Neural cell (in vitro differentiated cells): Measurements from ENCODE around the gene OPRM1. TPM values are rescaled to one million over a fixed set of nuclear protein-coding genes. Genes with fewer than 3 reads are reported as not detected.

Experiments used
- H2AFZ ChIP-seq: fragments of 200-600, 300-800 bp; sonication (generic), shearing (Covaris generic); 2 replicates; pipeline ENCODE4 v1.6.0; 2014; ENCODE audit warnings: low read depth, mild to moderate bottlenecking, antibody characterized with exemption, low read length, moderate library complexity
- H3F3A ChIP-seq: fragments of 200-600 bp; shearing (Covaris generic); 2 replicates; pipeline ENCODE4 v1.6.1; 2016; ENCODE audit warnings: mild to moderate bottlenecking, moderate library complexity, mixed read lengths, antibody characterized with exemption, low read length; ENCODE audit not compliant: insufficient read depth, poor library complexity, severe bottlenecking
- H3K27ac ChIP-seq: fragments of 200-600, 300-800 bp; sonication (generic), shearing (Covaris generic); 2 replicates; pipeline ENCODE4 v1.5.1; 2014; ENCODE audit warnings: mild to moderate bottlenecking, low read length, moderate library complexity
- H3K27me3 ChIP-seq: fragments of 300-800, 200-600 bp; sonication (generic), shearing (Covaris generic); 2 replicates; pipeline ENCODE4 v1.6.0; 2014; ENCODE audit warnings: mild to moderate bottlenecking, low read depth, low read length, moderate library complexity; ENCODE audit not compliant: insufficient read depth
- H3K36me3 ChIP-seq: fragments of 300-800, 200-600 bp; sonication (generic), shearing (Covaris generic); 2 replicates; pipeline ENCODE4 v1.5.1; 2014; ENCODE audit warnings: mild to moderate bottlenecking, antibody characterized with exemption, low read length, moderate library complexity; ENCODE audit not compliant: insufficient read depth
- H3K4me2 ChIP-seq: fragments of 300-800, 200-600 bp; sonication (generic), shearing (Covaris generic); 2 replicates; pipeline ENCODE4 v1.6.0; 2014; ENCODE audit warnings: mild to moderate bottlenecking, low read length
- H3K4me3 ChIP-seq: fragments of 300-800, 200-600 bp; sonication (generic), shearing (Covaris generic); 2 replicates; pipeline ENCODE4 v1.5.1; 2014; ENCODE audit warnings: mild to moderate bottlenecking, low read length, moderate library complexity
- H3K79me2 ChIP-seq: fragments of 200-600 bp; shearing (Covaris generic); replicated peaks from 2 replicates; pipeline ENCODE4 v1.6.0; 2014; ENCODE audit warnings: mild to moderate bottlenecking, low read length, moderate library complexity; ENCODE audit not compliant: insufficient read depth
- H3K9ac ChIP-seq: fragments of 300-800, 200-600 bp; sonication (generic), shearing (Covaris generic); 2 replicates; pipeline ENCODE4 v1.6.1; 2016; ENCODE audit warnings: mild to moderate bottlenecking, low read length, mixed read lengths
- H3K9me2 ChIP-seq: fragments of 200-600 bp; shearing (Covaris generic); 2 replicates; pipeline ENCODE4 v1.6.1; 2016; ENCODE audit warnings: mild to moderate bottlenecking, low read length, mixed read lengths; ENCODE audit not compliant: insufficient read depth
- H3K9me3 ChIP-seq: fragments of 200-600, 300-800 bp; sonication (generic), shearing (Covaris generic); 2 replicates; pipeline ENCODE4 v1.6.1; 2016; ENCODE audit warnings: mild to moderate bottlenecking, mixed run types, low read length, moderate library complexity, mixed read lengths
- H4K20me1 ChIP-seq: fragments of 200-600 bp; shearing (Covaris generic); 2 replicates; pipeline ENCODE4 v1.6.1; 2016; ENCODE audit warnings: mild to moderate bottlenecking, mixed run types; ENCODE audit not compliant: insufficient read depth
- EP300 ChIP-seq: fragments of 450-650 bp; conservative IDR thresholded peaks from 2 replicates; pipeline ENCODE4 v1.6.1; 2014; ENCODE audit warnings: antibody characterized with exemption, mild to moderate bottlenecking, moderate library complexity; ENCODE audit not compliant: poor library complexity, severe bottlenecking
- EZH2 ChIP-seq: fragments of 200-600, 300-800 bp; shearing (Covaris generic), sonication (generic); IDR thresholded peaks from 2 replicates; pipeline ENCODE4 v1.6.1; 2014; ENCODE audit warnings: antibody characterized with exemption, low read length, borderline replicate concordance, mild to moderate bottlenecking; ENCODE audit not compliant: insufficient read depth, poor library complexity, severe bottlenecking
- MXI1 ChIP-seq: fragments of 450-650 bp; conservative IDR thresholded peaks from 2 replicates; pipeline ENCODE4 v1.6.1; 2014; ENCODE audit warnings: antibody characterized with exemption, mild to moderate bottlenecking; ENCODE audit not compliant: poor library complexity, severe bottlenecking
- POLR2AphosphoS5 ChIP-seq: IDR thresholded peaks from 2 replicates; pipeline ENCODE4 v1.6.1; 2012
- RAD21 ChIP-seq: fragments of 450-650 bp; conservative IDR thresholded peaks from 2 replicates; pipeline ENCODE4 v1.6.1; 2014; ENCODE audit warnings: antibody characterized with exemption, mild to moderate bottlenecking, moderate library complexity
- REST ChIP-seq: IDR thresholded peaks from 2 replicates; pipeline ENCODE4 v1.6.1; 2012; ENCODE audit warnings: borderline replicate concordance
- SMC3 ChIP-seq: fragments of 450-650 bp; conservative IDR thresholded peaks from 2 replicates; pipeline ENCODE4 v1.6.1; 2014; ENCODE audit warnings: antibody characterized with exemption, mild to moderate bottlenecking, moderate library complexity; ENCODE audit not compliant: poor library complexity
- TAF1 ChIP-seq: IDR thresholded peaks from 2 replicates; pipeline ENCODE4 v1.6.1; 2012; ENCODE audit warnings: low read depth
- polyA plus RNA-seq: library from polyadenylated mRNA; depleted of rRNA; stranded (reverse); fragments of >200 nt; gene quantifications from 2 replicates; pipeline ENCODE4 v1.2.3, GENCODE V29; 2014
- TF ChIP-seq, protein P1 (sequence below): fragments of 450-650 bp; IDR thresholded peaks from 2 replicates; pipeline ENCODE4 v1.5.1; 2014; ENCODE audit warnings: antibody characterized with exemption, mild to moderate bottlenecking, moderate library complexity; ENCODE audit not compliant: poor library complexity, severe bottlenecking

The OPRM1 gene
- polyA plus RNA-seq, 1 donor from 2014 or later = 1.5 TPM

DNA sequence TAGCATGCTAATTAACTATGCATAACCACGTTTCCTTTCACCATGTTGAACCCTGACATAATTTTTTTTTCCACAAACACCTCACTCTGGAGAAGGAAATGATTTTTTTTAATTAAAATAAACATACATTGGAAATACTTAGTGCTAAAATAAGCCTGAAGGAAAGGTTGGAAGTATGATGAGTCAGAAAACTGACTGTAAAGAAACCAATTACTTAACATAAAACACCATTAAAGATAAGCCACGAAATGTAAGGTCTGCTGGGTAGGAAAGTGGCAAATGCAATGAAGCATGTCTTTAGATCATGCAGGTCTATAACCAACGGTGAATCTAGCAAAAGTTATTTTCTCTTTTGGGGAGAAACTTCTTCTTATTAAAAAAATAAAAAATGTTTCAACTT lies 47.5 kb downstream of the OPRM1 start:
- TF ChIP-seq RAD21 (no peak), SMC3 (no peak), EZH2 (no peak), MXI1 (no peak), REST (no peak), TAF1 (no peak), EP300 (no peak)
- TF ChIP-seq, protein P1, sequence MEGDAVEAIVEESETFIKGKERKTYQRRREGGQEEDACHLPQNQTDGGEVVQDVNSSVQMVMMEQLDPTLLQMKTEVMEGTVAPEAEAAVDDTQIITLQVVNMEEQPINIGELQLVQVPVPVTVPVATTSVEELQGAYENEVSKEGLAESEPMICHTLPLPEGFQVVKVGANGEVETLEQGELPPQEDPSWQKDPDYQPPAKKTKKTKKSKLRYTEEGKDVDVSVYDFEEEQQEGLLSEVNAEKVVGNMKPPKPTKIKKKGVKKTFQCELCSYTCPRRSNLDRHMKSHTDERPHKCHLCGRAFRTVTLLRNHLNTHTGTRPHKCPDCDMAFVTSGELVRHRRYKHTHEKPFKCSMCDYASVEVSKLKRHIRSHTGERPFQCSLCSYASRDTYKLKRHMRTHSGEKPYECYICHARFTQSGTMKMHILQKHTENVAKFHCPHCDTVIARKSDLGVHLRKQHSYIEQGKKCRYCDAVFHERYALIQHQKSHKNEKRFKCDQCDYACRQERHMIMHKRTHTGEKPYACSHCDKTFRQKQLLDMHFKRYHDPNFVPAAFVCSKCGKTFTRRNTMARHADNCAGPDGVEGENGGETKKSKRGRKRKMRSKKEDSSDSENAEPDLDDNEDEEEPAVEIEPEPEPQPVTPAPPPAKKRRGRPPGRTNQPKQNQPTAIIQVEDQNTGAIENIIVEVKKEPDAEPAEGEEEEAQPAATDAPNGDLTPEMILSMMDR = no peak
- H3F3A ChIP-seq = no peaks in the 10 kb centered on the region

DNA sequence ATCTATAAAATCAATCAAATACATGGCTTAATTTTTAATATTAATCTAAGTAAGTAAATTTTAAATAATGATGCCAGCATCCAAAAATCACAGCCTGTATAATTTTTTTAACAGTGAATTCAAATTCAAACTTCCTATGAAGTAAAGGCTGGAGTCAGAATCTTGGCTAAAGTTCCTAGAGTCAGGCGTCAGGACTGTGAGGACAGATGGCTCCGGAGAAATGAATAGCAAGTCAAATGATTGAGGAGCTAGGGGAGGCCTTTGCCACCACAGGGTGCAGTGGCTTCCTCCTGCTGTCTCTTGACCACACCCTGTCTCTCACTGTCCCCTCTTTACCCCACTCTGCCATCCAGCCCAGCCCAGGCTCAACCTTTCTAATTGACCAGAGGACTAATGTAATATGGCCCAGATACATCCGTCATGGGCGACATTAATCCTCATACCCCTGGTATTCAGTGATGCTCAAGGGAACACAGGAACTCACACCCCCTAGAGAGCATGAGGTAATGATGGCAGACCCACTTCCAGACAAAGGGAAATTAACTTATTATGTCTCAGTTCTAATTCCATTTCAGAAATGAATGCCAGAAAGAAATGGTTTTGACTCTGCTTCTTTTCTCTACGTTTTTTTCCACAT lies 53.4 kb downstream of the OPRM1 start:
- H3K9ac ChIP-seq = no peak overlapping the region
- no peak overlapping the region for H3K27ac ChIP-seq
- no peaks in the 10 kb centered on the region for H3K36me3 ChIP-seq
- no peak for TF ChIP-seq SMC3
- no peak for TF ChIP-seq RAD21
- TF ChIP-seq REST = no peak
- TF ChIP-seq, protein P1 = no peak
- no peak for TF ChIP-seq EZH2
- TF ChIP-seq EP300 = no peak
- TF ChIP-seq POLR2AphosphoS5 = no peak
- no peak for TF ChIP-seq MXI1
- H3K79me2 ChIP-seq = no peaks in the 10 kb centered on the region
- H3F3A ChIP-seq = no peaks in the 10 kb centered on the region
- H3K27me3 ChIP-seq = no peaks in the 10 kb centered on the region
- no peaks in the 10 kb centered on the region for H3K9me2 ChIP-seq
- no peak overlapping the region for H3K4me2 ChIP-seq
- no peak overlapping the region for H2AFZ ChIP-seq
- H3K9me3 ChIP-seq = no peaks in the 10 kb centered on the region
- H3K4me3 ChIP-seq = no peak overlapping the region
- H4K20me1 ChIP-seq = no peaks in the 10 kb centered on the region

More for the DNA sequence above, 47.5 kb downstream of the OPRM1 start:
- Histone ChIP-seq H3K79me2 (no peaks in the 10 kb centered on the region), H3K9ac (no peak overlapping the region), H3K4me2 (no peak overlapping the region), H2AFZ (no peak overlapping the region), H3K9me3 (no peaks in the 10 kb centered on the region), H3K9me2 (no peaks in the 10 kb centered on the region), H3K27me3 (no peaks in the 10 kb centered on the region), H3K36me3 (no peaks in the 10 kb centered on the region), H3K27ac (no peak overlapping the region), H4K20me1 (no peaks in the 10 kb centered on the region), H3K4me3 (no peak overlapping the region)
